GM13976 (cell line): ENCODE results near the gene ZNF816.
A peak's percentile ranks its signal among the peaks of the same experiment; 100 is the strongest.
"Not testable (repeated sequence)": the region's sequence is repeated elsewhere in the genome, so short reads cannot be mapped to it uniquely, and the experiment has no call there.

ENCODE experiments used
- DNase-seq: peaks from one replicate; pipeline ENCODE4 v3.0.0; 2012; ENCODE audit warnings: low spot score
- in situ Hi-C: fragments of 300-500 bp; cut with MboI; formaldehyde crosslinking; loops from one replicate; pipeline ENCODE4 v1.12.0; 2022; ENCODE audit warnings: low sequenced_read_pairs, mixed read lengths, inconsistent platforms; ENCODE audit not compliant: unreplicated experiment
- TF ChIP-seq, protein P1 (sequence below): IDR thresholded peaks from 2 replicates; pipeline ENCODE4 v1.5.1; 2012; ENCODE audit warnings: borderline replicate concordance, mild to moderate bottlenecking; ENCODE audit not compliant: insufficient read depth; ENCODE audit errors: extremely low read depth, missing control alignments, control extremely low read depth

Gene ZNF816

DNA sequence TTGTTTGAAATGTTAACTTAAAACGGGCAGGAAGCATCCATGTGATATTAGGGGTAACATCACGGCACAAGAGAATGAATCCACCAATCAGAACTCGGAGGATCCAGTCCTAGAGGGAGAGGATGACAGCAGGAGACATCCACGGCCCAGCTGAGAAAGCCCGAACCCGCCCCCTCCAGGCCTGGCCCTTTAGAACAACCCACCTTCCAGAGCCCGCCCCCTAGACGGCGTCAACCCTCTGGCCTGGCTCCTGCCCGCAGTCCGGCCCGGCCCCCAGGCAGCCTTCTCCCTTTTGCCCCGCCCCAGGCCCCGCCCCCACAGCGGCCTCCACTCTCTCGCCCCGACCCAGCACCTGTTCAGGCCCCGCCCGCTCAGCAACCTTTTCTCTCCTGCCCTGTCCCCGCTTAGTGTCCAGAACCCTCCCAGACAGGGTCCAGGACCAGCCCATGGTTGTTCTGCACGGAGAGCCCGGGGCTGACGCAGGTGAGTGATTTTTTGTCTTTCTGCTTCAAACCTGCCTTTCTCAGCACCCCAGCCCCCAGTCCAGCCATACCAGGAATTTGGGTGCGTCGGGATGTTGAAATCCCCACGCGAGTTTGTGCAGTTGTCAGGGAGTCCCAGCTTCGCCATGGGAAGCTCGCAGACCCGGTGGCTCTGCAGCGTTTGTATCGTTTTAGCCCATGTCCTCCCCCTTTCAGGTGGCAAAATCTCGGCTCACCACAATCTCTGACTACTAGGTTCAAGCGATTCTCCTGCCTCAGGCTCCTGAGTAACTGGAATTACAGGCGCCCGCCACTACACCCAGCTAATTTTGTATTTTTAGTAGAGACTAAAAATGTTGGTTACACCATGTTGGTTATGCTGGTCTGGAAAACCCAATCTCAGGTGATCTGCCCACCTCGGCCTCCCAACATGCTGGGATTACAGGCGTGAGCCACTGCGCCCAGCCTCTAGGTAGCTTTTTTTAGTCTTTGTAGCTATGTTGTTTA is 16.1 kb downstream of the ZNF816 start:
- in situ Hi-C loops: no loop called here
- TF ChIP-seq, protein P1, sequence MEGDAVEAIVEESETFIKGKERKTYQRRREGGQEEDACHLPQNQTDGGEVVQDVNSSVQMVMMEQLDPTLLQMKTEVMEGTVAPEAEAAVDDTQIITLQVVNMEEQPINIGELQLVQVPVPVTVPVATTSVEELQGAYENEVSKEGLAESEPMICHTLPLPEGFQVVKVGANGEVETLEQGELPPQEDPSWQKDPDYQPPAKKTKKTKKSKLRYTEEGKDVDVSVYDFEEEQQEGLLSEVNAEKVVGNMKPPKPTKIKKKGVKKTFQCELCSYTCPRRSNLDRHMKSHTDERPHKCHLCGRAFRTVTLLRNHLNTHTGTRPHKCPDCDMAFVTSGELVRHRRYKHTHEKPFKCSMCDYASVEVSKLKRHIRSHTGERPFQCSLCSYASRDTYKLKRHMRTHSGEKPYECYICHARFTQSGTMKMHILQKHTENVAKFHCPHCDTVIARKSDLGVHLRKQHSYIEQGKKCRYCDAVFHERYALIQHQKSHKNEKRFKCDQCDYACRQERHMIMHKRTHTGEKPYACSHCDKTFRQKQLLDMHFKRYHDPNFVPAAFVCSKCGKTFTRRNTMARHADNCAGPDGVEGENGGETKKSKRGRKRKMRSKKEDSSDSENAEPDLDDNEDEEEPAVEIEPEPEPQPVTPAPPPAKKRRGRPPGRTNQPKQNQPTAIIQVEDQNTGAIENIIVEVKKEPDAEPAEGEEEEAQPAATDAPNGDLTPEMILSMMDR: no peak
- DNase-seq: no peak

DNA sequence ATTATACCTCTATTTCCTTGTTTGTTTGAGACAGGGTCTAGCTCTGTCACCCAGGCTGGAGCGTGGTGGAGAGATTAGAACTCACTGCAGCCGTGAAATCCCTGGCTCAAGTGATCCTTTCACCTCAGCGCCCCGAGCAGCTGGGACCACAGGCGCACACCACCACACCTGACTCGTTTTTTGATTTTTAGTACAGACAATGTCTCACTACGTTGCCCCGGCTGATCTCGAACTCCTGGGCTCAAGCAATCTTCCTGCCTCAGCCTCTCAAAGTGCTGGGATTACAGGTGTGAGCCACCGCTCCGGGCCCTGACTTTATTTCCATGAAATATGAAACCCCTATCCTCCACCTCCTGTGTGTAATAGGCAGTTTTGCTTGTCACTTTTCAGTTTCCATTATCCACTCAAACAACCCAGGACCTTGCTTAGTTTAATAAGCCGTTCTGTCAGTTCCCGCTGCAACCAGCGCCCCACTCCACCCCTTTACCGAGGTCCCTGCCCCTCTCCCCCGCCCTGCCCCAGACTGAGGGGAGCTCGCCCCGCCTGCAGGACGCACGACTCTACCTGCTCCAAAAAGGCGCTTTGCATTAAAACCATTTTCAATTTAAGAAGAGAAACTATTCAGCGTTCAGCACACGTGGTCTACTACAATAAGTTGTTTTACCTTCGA is 16.9 kb downstream of the ZNF816 start:
- in situ Hi-C loops: no loop called here
- no peak for DNase-seq
- TF ChIP-seq, protein P1: no peak

DNA sequence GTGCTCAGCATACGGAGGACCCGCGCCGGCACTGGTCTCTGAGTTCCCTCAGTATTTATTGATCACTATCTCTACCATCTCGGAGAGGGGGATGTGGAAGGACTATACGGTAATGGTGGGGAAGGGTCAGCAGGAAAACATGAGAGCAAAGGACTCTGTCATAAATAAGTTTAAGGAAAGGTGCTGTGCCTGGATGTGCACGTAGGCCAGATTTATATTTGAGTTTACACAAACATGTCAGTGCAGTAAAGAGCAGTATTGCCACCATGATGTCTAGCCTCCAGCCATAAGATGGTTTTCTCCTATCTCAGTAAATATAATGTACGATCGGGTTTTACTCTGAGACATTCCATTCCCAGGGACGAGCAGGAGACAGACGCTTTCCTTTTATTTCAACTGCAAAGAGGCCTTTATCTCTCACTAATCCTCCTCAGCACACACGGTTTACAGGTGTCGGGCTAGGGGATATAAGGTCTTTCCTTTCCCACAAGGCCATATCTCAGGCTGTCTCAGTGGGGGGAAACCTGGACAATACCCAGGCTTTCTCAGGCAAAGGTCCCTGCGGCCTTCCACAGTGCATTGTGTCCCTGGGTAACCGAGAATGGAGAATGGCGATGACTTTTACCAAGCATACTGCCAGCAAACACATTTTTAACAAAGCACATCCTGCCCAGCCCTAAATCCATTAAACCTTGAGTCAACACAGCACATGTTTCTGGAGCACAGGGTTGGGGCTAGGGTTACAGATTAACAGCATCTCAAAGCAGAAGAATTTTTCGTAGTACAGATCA is 17.8 kb downstream of the ZNF816 start:
- DNase-seq, in situ Hi-C loops: not testable (repeated sequence)

DNA sequence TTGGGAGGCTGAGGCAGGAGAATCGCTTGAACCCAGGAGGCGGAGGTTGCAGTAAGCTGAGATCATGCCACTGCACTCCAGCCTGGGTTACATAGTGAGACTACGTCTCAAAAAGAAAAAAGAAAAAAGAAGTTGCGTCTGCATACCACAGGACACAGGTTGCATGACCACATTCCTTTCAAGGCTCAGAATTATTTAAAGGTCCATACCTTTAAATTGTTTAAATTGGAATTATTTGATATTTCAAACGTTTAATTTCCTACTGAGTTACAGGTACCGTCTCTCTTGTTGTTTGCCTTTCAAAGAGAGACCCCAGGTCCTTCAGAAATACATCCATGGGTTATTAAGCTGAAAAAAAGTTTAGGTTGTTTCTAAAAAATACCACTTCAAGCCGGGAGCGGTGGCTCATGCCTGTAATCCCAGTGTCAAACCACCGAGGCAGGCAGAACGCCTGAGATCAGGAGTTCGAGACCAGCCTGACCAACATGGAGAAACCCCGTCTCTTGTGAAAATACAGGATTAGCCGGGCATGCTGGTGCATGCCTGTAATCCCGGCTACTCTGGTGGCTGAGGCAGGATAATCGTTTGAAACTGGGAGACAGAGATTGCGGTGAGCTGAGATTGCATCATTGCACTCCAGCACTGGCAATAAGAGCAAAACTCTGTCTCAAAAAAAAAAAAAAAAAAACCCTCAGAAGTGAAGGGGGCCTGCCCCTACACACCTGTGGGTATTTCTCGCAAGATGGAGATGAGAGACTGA is 18.6 kb downstream of the ZNF816 start:
- in situ Hi-C loops: no loop called here
- DNase-seq: no peak
- TF ChIP-seq, protein P1: no peak

DNA sequence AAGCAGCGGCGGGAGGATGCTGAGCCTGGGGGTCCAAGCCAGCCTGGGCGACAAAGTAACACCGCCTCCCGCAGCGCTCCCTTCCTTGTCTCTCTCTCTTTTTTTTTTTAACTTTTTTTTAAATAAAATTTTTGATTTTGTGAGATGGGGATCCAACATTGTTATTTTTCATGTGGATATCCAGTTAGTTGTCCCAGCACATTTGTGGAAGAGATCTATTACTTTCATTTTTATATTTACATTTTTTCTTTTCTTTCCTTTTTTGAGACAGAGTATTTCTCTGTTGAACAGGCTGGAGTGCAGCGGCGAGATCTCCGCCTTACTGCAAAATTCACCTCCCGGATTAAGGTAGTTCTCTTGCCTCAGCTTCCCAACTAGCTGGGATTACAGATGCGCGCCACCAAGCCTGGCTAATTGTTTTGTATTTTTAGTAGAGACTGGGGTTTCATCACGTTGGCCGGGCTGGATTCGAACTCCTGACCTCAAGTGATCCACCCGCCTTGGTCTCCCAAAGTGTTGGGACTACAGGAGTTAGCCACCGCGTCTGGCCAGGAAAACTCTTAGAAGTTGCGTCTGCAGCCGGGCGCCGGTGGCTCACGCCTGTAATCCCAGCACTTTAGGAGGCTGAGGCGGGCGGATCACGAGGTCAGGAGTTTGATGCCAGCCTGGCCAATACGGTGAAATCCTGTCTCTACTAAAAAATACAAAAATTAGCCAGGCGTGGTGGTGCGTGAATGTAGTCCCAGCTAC is 19.4 kb downstream of the ZNF816 start:
- DNase-seq: no peak
- in situ Hi-C loops: no loop called here
- TF ChIP-seq, protein P1: no peak

DNA sequence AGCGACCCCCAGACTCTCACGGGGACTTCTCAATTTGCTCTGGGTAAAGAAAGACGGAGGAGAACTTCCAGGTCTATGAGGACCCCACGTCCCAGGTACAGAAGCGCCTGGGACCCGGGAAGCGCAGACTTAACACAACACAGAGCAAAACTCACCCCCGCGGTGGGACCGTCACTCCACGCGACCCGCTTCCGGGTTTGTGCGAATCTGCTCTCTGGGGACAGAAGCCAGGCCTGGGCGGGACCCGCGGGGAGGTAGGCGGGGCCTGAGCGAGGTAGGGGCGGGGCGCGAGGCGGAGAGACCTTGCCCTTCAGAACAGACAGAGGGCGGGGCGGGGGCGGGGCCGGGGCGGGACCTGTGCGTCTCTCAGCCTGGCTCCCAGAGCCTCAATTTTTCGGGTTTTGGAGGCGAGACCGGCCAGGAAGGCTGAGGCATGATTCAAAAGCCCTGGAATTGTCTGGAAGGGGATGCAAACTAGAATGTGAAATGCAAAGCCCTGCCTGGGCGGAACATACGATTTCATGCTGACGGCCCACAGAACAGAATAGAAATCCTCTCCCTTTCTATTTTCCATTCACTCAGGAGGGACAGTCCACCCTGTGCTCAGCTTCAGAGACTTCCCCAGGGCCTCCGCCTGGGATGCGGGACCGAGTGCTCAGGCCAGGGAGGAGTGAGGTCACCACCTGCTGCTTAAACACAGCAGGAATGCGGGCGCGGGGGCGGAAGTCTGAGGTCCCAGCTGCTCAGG is 20.1 kb downstream of the ZNF816 start:
- TF ChIP-seq, protein P1: no peak
- in situ Hi-C loops: no loop called here

More for the DNA sequence above, 20.1 kb downstream of the ZNF816 start:
- peak; percentile 97 for DNase-seq
